ENCODE data around the gene RNF220. TPM values are rescaled to one million over a fixed set of nuclear protein-coding genes. Genes with fewer than 3 reads are reported as not detected.

Gene RNF220
- total and polyA plus RNA-seq, 2 donors (not counting 3 experiments of a cell fraction or from before 2014, with no cell fraction given), result 62.7 to 66.6 TPM

GRCh38 chr1:44590475-44590874, 185.4 kb downstream of the RNF220 start:
- Histone ChIP-seq H3K27me3 (ENCODE audit: control insufficient read depth in 2 of 2, insufficient read depth in 2 of 2, low read length in 2 of 2) (peaks cover 5 to 6% of the 10 kb centered on the region in 2 experiments), H3K9me3 (replicated peaks; ENCODE audit: control insufficient read depth, insufficient read depth, low read length) (no peaks in the 10 kb centered on the region), H3K4me1 (ENCODE audit: control insufficient read depth, extremely low read depth, insufficient read depth, low read length) (no peaks in the 10 kb centered on the region), H2AFZ (ENCODE audit: low read depth, low read length) (no peak overlapping the region), H3K4me2 (ENCODE audit: insufficient read depth, low read length) (no peak overlapping the region), H3K4me3 (replicated peaks in 1 of 3; ENCODE audit: insufficient read depth in 1 of 3, low read depth in 1 of 3, low read length in 3 of 3) (no peak overlapping the region), H3K79me2 (ENCODE audit: control insufficient read depth, insufficient read depth, low read length) (no peaks in the 10 kb centered on the region), H3K27ac (ENCODE audit: insufficient read depth, low read depth, low read length) (no peak overlapping the region), H3K9me1 (replicated peaks; ENCODE audit: control insufficient read depth, extremely low read depth, insufficient read depth, low read length) (no peaks in the 10 kb centered on the region), H3K36me3 (ENCODE audit: control insufficient read depth in 2 of 2, extremely low read depth in 1 of 2, insufficient read depth in 2 of 2, low read length in 2 of 2) (no peaks in the 10 kb centered on the region), H4K20me1 (replicated peaks; ENCODE audit: control insufficient read depth, extremely low read depth, insufficient read depth, low read length) (no peaks in the 10 kb centered on the region), H3K9ac (replicated peaks; ENCODE audit: extremely low read depth, insufficient read depth, low read length) (no peak overlapping the region)
- no peak for FAIRE-seq
- dilution Hi-C loops (cut with MboI; ENCODE audit: extremely low pct_ligation_motif_present, low sequenced_read_pairs), result no loop called here
- no peak for DNase-seq (ENCODE audit: low read depth, low spot score)
- POLR2A ChIA-PET, result no interaction called here
- intact Hi-C loops (cut with micrococcal nuclease), result no loop called here
- TF ChIP-seq EZH2 (IDR thresholded peaks at IDR 0.05; ENCODE audit: borderline replicate concordance, low read depth, low read length, severe bottlenecking) (no peak), MYC (IDR thresholded peaks at IDR 0.05; ENCODE audit: low read depth, low read length) (no peak)
- CTCF ChIA-PET, result interaction anchor here (15.0 kb wide), 1 partner anchor 211 kb away, joined by 398 read pairs; no protein-coding TSS in a partner anchor
- no TSS peak for BruUV-seq (replicated peaks)

GRCh38 chr1:44591381-44591780, 186.3 kb downstream of the RNF220 start:
- no peaks in the 10 kb centered on the region for H4K20me1 ChIP-seq (replicated peaks; ENCODE audit: control insufficient read depth, extremely low read depth, insufficient read depth, low read length)
- H2AFZ ChIP-seq (ENCODE audit: low read depth, low read length), result no peak overlapping the region
- H3K4me3 ChIP-seq (replicated peaks in 1 of 3; ENCODE audit: insufficient read depth in 1 of 3, low read depth in 1 of 3, low read length in 3 of 3), result no peak overlapping the region
- POLR2A ChIA-PET, result no interaction called here
- no peaks in the 10 kb centered on the region for H3K4me1 ChIP-seq (ENCODE audit: control insufficient read depth, extremely low read depth, insufficient read depth, low read length)
- no peaks in the 10 kb centered on the region for H3K9me3 ChIP-seq (replicated peaks; ENCODE audit: control insufficient read depth, insufficient read depth, low read length)
- dilution Hi-C loops (cut with MboI; ENCODE audit: extremely low pct_ligation_motif_present, low sequenced_read_pairs) (no loop called here), intact Hi-C loops (cut with micrococcal nuclease) (no loop called here)
- H3K4me2 ChIP-seq (ENCODE audit: insufficient read depth, low read length), result no peak overlapping the region
- no peaks in the 10 kb centered on the region for H3K36me3 ChIP-seq (ENCODE audit: control insufficient read depth in 2 of 2, extremely low read depth in 1 of 2, insufficient read depth in 2 of 2, low read length in 2 of 2)
- TF ChIP-seq MYC (IDR thresholded peaks at IDR 0.05; ENCODE audit: low read depth, low read length) (no peak), POLR2A (IDR thresholded peaks at IDR 0.05; ENCODE audit: low read depth, low read length) (no peak), MAX (IDR thresholded peaks at IDR 0.05; ENCODE audit: insufficient read depth, insufficient read length) (no peak), JUN (IDR thresholded peaks at IDR 0.05; ENCODE audit: borderline replicate concordance, insufficient read depth, insufficient read length, low read depth) (no peak), GATA2 (IDR thresholded peaks at IDR 0.05; ENCODE audit: insufficient read depth, insufficient read length, low read depth, low read length) (no peak), CTCF (IDR thresholded peaks at IDR 0.05; ENCODE audit: extremely low read depth in 1 of 2, insufficient read depth in 1 of 2, low read depth in 1 of 2, low read length in 2 of 2) (no peak), FOS (IDR thresholded peaks at IDR 0.05; ENCODE audit: borderline replicate concordance, insufficient read depth, low read length) (no peak), POLR2AphosphoS5 (IDR thresholded peaks at IDR 0.05; ENCODE audit: insufficient read depth, low read depth, low read length) (no peak), EZH2 (IDR thresholded peaks at IDR 0.05; ENCODE audit: borderline replicate concordance, low read depth, low read length, severe bottlenecking) (no peak)
- no peak for DNase-seq (ENCODE audit: low read depth, low spot score)
- H3K27me3 ChIP-seq (ENCODE audit: control insufficient read depth in 2 of 2, insufficient read depth in 2 of 2, low read length in 2 of 2), result peaks cover 1 to 2% of the 10 kb centered on the region in 2 experiments
- no peak overlapping the region for H3K9ac ChIP-seq (replicated peaks; ENCODE audit: extremely low read depth, insufficient read depth, low read length)
- FAIRE-seq, result no peak
- no TSS peak for BruUV-seq (replicated peaks)
- H3K79me2 ChIP-seq (ENCODE audit: control insufficient read depth, insufficient read depth, low read length), result no peaks in the 10 kb centered on the region
- CTCF ChIA-PET, result interaction anchor here (15.0 kb wide), 1 partner anchor 212 kb away, joined by 398 read pairs; no protein-coding TSS in a partner anchor
- H3K27ac ChIP-seq (ENCODE audit: insufficient read depth, low read depth, low read length), result no peak overlapping the region
- H3K9me1 ChIP-seq (replicated peaks; ENCODE audit: control insufficient read depth, extremely low read depth, insufficient read depth, low read length), result no peaks in the 10 kb centered on the region
